Liver (tissue), 9 donors: Measurements from ENCODE around the gene TIGIT. TPM values are rescaled to one million over a fixed set of nuclear protein-coding genes. Genes with fewer than 3 reads are reported as not detected.
"Not testable (repeated sequence)": the region's sequence is repeated elsewhere in the genome, so short reads cannot be mapped to it uniquely, and the experiment has no call there.

Source experiments
- DNase-seq: peaks from one replicate; pipeline ENCODE4 v3.0.0-alpha.2; 2017; ENCODE audit warnings: low spot score
- H3K27ac ChIP-seq, 2 donors: one replicate each; pipeline ENCODE4 v1.7.0; 2013; ENCODE audit warnings: inconsistent platforms in 2 of 2, low read length in 2 of 2, control low read depth in 1 of 2, low read depth in 1 of 2, mild to moderate bottlenecking in 1 of 2
- H3K27me3 ChIP-seq, 4 donors: one replicate each; pipeline versions ENCODE4 v1.6.1 to v1.7.0; 2013; ENCODE audit warnings: low read length in 3 of 4, inconsistent platforms in 1 of 4, mild to moderate bottlenecking in 1 of 4, moderate library complexity in 1 of 4; ENCODE audit not compliant: control insufficient read depth in 4 of 4, insufficient read depth in 4 of 4
- H3K36me3 ChIP-seq, 4 donors: one replicate each; pipeline versions ENCODE4 v1.6.1 to v1.7.0; 2013; ENCODE audit warnings: low read length in 3 of 4, mild to moderate bottlenecking in 3 of 4, low read depth in 1 of 4, moderate library complexity in 1 of 4; ENCODE audit not compliant: control insufficient read depth in 4 of 4, insufficient read depth in 3 of 4
- H3K4me1 ChIP-seq, 4 donors: one replicate each; pipeline versions ENCODE4 v1.6.1 to v1.7.0; 2013; ENCODE audit warnings: low read length in 3 of 4, mild to moderate bottlenecking in 3 of 4, moderate library complexity in 1 of 4; ENCODE audit not compliant: control insufficient read depth in 4 of 4, insufficient read depth in 4 of 4
- H3K4me3 ChIP-seq, 3 donors: one replicate each; pipeline versions ENCODE4 v1.6.1 to v1.7.0; 2013; ENCODE audit warnings: low read length in 3 of 3, control low read depth in 1 of 3, low read depth in 1 of 3, mild to moderate bottlenecking in 1 of 3
- H3K9ac ChIP-seq, 2 donors: one replicate each; pipeline ENCODE4 v1.7.0; 2013; ENCODE audit warnings: low read length in 2 of 2, mild to moderate bottlenecking in 2 of 2, moderate library complexity in 2 of 2, control low read depth in 1 of 2, low read depth in 1 of 2
- H3K9me3 ChIP-seq, 4 donors: one replicate each; pipeline versions ENCODE4 v1.6.1 to v1.7.0; 2013; ENCODE audit warnings: low read length in 3 of 4; ENCODE audit not compliant: control insufficient read depth in 4 of 4
- ATF3 ChIP-seq: IDR thresholded peaks from 2 replicates; pipeline ENCODE4 v1.6.1; 2016; ENCODE audit warnings: antibody characterized with exemption
- FOXA1 ChIP-seq: IDR thresholded peaks from 2 replicates; pipeline ENCODE4 v1.6.1; 2016; ENCODE audit warnings: antibody characterized with exemption
- GABPA ChIP-seq, 2 donors: IDR thresholded peaks in 1 of 2; conservative IDR thresholded peaks in 1 of 2; 2 replicates each; pipeline ENCODE4 v1.6.1; 2016; ENCODE audit warnings: antibody characterized with exemption in 2 of 2, mild to moderate bottlenecking in 1 of 2, moderate library complexity in 1 of 2
- HNF4G ChIP-seq: IDR thresholded peaks from 2 replicates; pipeline ENCODE4 v1.6.1; 2016; ENCODE audit warnings: antibody characterized with exemption
- JUND ChIP-seq, 2 donors: IDR thresholded peaks; 2 replicates each; pipeline ENCODE4 v1.6.1; 2016; ENCODE audit warnings: antibody characterized with exemption in 2 of 2
- NR2F2 ChIP-seq: IDR thresholded peaks from 2 replicates; pipeline ENCODE4 v1.6.1; 2016; ENCODE audit warnings: antibody characterized with exemption
- RAD21 ChIP-seq, 2 donors: IDR thresholded peaks; 2 replicates each; pipeline ENCODE4 v1.6.1; 2016; ENCODE audit warnings: antibody characterized with exemption in 2 of 2, mild to moderate bottlenecking in 2 of 2
- RXRA ChIP-seq, 2 donors: IDR thresholded peaks; 2 replicates each; pipeline ENCODE4 v1.6.1; 2017 to 2018; ENCODE audit warnings: antibody characterized with exemption in 2 of 2, mild to moderate bottlenecking in 1 of 2
- SP1 ChIP-seq: IDR thresholded peaks from 2 replicates; pipeline ENCODE4 v1.6.1; 2018; ENCODE audit warnings: antibody characterized with exemption, mild to moderate bottlenecking
- TAF1 ChIP-seq: conservative IDR thresholded peaks from 2 replicates; pipeline ENCODE4 v1.6.1; 2016; ENCODE audit warnings: antibody characterized with exemption, mild to moderate bottlenecking
- YY1 ChIP-seq: IDR thresholded peaks from 2 replicates; pipeline ENCODE4 v1.6.1; 2016; ENCODE audit warnings: antibody characterized with exemption, mild to moderate bottlenecking
- WGBS: extraction: QIAGEN DNeasy Blood & Tissue Kit; methylation state at CpG from one replicate; pipeline ENCODE4 v1.1.7; 2013; 5-methylcytosine and 5-hydroxymethylcytosine counted together
- polyA plus RNA-seq, 2 donors: library from polyadenylated mRNA; stranded (reverse) in 1 of 2; unstranded in 1 of 2; fragments of 200-250 nt in 1 of 2; fragments of >200 nt in 1 of 2; fragmentation: Nextera tagmentation in 1 of 2; extraction: Ambion mirVana in 1 of 2; gene quantifications; one replicate each; pipeline versions ENCODE4 v1.2.1 to v1.2.3, GENCODE V29; 2013 to 2015
- total RNA-seq, 2 donors: library from RNA; depleted of rRNA; stranded (reverse); fragments of >200 nt; gene quantifications; one replicate each; pipeline ENCODE4 v1.2.3, GENCODE V29; 2014
- TF ChIP-seq, protein P1 (sequence below): IDR thresholded peaks from 2 replicates; pipeline ENCODE4 v1.6.1; 2016; ENCODE audit warnings: antibody characterized with exemption
- TF ChIP-seq, protein P2 (sequence below): IDR thresholded peaks from 2 replicates; pipeline ENCODE4 v1.6.1; 2016; ENCODE audit warnings: antibody characterized with exemption
- TF ChIP-seq, protein P3 (sequence below): fragments of 150-350 bp; IDR thresholded peaks from 2 replicates; pipeline ENCODE4 v1.5.1; 2017; ENCODE audit warnings: improper control_type of control experiment, low read depth, low read length; ENCODE audit not compliant: missing input control
- donor health status: healthy.
- donor health status: healthy.
- donor health status: healthy.
- donor health status: healthy.
- donor health status: healthy.

Gene TIGIT
- total and polyA plus RNA-seq, 4 donors, result 0.06 to 0.92 (median 0.38) TPM

- no peaks in the 10 kb centered on the region for H3K36me3 ChIP-seq
- peaks cover 0 to 1% (median 0%) of the 10 kb centered on the region in 4 donors for H3K9me3 ChIP-seq
- no peak overlapping the region for H3K4me3 ChIP-seq
- WGBS, result 81% methylated on average over 1 of the region's 1 CpG
- H3K4me1 ChIP-seq, result no peaks in the 10 kb centered on the region
- TF ChIP-seq, protein P1, sequence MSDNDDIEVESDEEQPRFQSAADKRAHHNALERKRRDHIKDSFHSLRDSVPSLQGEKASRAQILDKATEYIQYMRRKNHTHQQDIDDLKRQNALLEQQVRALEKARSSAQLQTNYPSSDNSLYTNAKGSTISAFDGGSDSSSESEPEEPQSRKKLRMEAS, result no peak
- TF ChIP-seq, protein P2, sequence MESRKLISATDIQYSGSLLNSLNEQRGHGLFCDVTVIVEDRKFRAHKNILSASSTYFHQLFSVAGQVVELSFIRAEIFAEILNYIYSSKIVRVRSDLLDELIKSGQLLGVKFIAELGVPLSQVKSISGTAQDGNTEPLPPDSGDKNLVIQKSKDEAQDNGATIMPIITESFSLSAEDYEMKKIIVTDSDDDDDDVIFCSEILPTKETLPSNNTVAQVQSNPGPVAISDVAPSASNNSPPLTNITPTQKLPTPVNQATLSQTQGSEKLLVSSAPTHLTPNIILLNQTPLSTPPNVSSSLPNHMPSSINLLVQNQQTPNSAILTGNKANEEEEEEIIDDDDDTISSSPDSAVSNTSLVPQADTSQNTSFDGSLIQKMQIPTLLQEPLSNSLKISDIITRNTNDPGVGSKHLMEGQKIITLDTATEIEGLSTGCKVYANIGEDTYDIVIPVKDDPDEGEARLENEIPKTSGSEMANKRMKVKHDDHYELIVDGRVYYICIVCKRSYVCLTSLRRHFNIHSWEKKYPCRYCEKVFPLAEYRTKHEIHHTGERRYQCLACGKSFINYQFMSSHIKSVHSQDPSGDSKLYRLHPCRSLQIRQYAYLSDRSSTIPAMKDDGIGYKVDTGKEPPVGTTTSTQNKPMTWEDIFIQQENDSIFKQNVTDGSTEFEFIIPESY, result no peak
- TF ChIP-seq, protein P3, sequence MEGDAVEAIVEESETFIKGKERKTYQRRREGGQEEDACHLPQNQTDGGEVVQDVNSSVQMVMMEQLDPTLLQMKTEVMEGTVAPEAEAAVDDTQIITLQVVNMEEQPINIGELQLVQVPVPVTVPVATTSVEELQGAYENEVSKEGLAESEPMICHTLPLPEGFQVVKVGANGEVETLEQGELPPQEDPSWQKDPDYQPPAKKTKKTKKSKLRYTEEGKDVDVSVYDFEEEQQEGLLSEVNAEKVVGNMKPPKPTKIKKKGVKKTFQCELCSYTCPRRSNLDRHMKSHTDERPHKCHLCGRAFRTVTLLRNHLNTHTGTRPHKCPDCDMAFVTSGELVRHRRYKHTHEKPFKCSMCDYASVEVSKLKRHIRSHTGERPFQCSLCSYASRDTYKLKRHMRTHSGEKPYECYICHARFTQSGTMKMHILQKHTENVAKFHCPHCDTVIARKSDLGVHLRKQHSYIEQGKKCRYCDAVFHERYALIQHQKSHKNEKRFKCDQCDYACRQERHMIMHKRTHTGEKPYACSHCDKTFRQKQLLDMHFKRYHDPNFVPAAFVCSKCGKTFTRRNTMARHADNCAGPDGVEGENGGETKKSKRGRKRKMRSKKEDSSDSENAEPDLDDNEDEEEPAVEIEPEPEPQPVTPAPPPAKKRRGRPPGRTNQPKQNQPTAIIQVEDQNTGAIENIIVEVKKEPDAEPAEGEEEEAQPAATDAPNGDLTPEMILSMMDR, result no peak
- TF ChIP-seq RAD21 (IDR thresholded peaks at IDR 0.05), result no peak
- no peak for TF ChIP-seq RXRA (IDR thresholded peaks at IDR 0.05)
- TF ChIP-seq YY1, result no peak
- TF ChIP-seq FOXA1, result no peak
- no peak for TF ChIP-seq NR2F2
- no peak for TF ChIP-seq ATF3
- TF ChIP-seq TAF1, result no peak
- no peak for TF ChIP-seq GABPA (IDR thresholded peaks at IDR 0.05 in 1 of 2, conservative IDR thresholded peaks at IDR 0.05 in 1 of 2)
- DNase-seq, result no peak
- no peak overlapping the region for H3K27ac ChIP-seq
- H3K9ac ChIP-seq, result no peak overlapping the region
- no peaks in the 10 kb centered on the region for H3K27me3 ChIP-seq
Measured at GRCh38 chr3:114274929-114275328, 18.9 kb upstream of the TIGIT start.

GRCh38 chr3:114276856-114277255 lies 17.0 kb upstream of the TIGIT start:
- 92% methylated on average over 17 of the region's 26 CpGs for WGBS

GRCh38 chr3:114284644-114285043 lies 9.2 kb upstream of the TIGIT start:
- Histone ChIP-seq H3K27me3 (no peaks in the 10 kb centered on the region), H3K27ac (no peak overlapping the region), H3K9ac (no peak overlapping the region), H3K4me1 (no peaks in the 10 kb centered on the region), H3K9me3 (no peaks in the 10 kb centered on the region), H3K36me3 (no peaks in the 10 kb centered on the region), H3K4me3 (no peak overlapping the region)
- 97% methylated on average over 1 of the region's 1 CpG for WGBS
- TF ChIP-seq SP1, result no peak
- TF ChIP-seq, protein P3, result no peak
- no peak for TF ChIP-seq HNF4G
- no peak for TF ChIP-seq YY1
- TF ChIP-seq TAF1, result no peak
- TF ChIP-seq JUND (IDR thresholded peaks at IDR 0.05), result no peak
- no peak for TF ChIP-seq RAD21 (IDR thresholded peaks at IDR 0.05)
- TF ChIP-seq, protein P1, result no peak
- DNase-seq, result no peak

More at GRCh38 chr3:114276856-114277255, 17.0 kb upstream of the TIGIT start:
- H3K9me3 ChIP-seq, H3K9ac ChIP-seq, DNase-seq, H3K4me3 ChIP-seq, H3K36me3 ChIP-seq, H3K4me1 ChIP-seq, H3K27me3 ChIP-seq, H3K27ac ChIP-seq: not testable (repeated sequence)
